Nephron (organoid): ENCODE data around the gene PRRT1.

ENCODE experiments used
- H3K27ac Mint-ChIP-seq, 3 experiments: 2 replicates each; pipeline ENCODE4 v1.8.0; 2020; ENCODE audit warnings: mixed read lengths in 3 of 3, mild to moderate bottlenecking in 2 of 3, moderate library complexity in 1 of 3
- H3K27me3 Mint-ChIP-seq: 2 replicates; pipeline ENCODE4 v1.8.0; 2021; ENCODE audit warnings: low read depth, mild to moderate bottlenecking, moderate library complexity, mixed read lengths
- H3K36me3 Mint-ChIP-seq: 2 replicates; pipeline ENCODE4 v1.8.0; 2020; ENCODE audit warnings: low read depth, mixed read lengths
- H3K4me1 Mint-ChIP-seq: 2 replicates; pipeline ENCODE4 v1.8.0; 2020; ENCODE audit warnings: mixed read lengths
- H3K4me3 Mint-ChIP-seq, 3 experiments: 2 replicates each; pipeline ENCODE4 v1.8.0; 2020; ENCODE audit warnings: mild to moderate bottlenecking in 3 of 3, mixed read lengths in 3 of 3, moderate library complexity in 2 of 3
- H3K9me3 Mint-ChIP-seq: 2 replicates; pipeline ENCODE4 v1.8.0; 2020; ENCODE audit warnings: mixed read lengths
- CTCF ChIP-seq, 3 experiments: fragments of 200-600 bp; sonication (generic); IDR thresholded peaks; one replicate each; pipeline ENCODE4 v1.5.0; 2021; ENCODE audit warnings: antibody characterized with exemption in 3 of 3; ENCODE audit not compliant: unreplicated experiment in 3 of 3

Gene PRRT1

GRCh38 chr6:32127409-32127716 lies 24.4 kb downstream of the PRRT1 start:
- Mint-ChIP-seq H3K36me3 (peaks cover 19% of the 10 kb centered on the region), H3K4me3 (peak overlapping the region; percentile 97 to 100 (median 99)), H3K4me1 (peaks cover 40% of the 10 kb centered on the region), H3K27ac (peak overlapping the region; percentile 95 to 100 (median 99)), H3K9me3 (no peaks in the 10 kb centered on the region), H3K27me3 (no peaks in the 10 kb centered on the region)
- no peak for TF ChIP-seq CTCF (IDR thresholded peaks at IDR 0.05; ENCODE audit: unreplicated experiment in 3 of 3)

- peaks cover 24% of the 10 kb centered on the region for H3K36me3 Mint-ChIP-seq
- no peaks in the 10 kb centered on the region for H3K27me3 Mint-ChIP-seq
- no peaks in the 10 kb centered on the region for H3K9me3 Mint-ChIP-seq
- no peak for TF ChIP-seq CTCF (IDR thresholded peaks at IDR 0.05; ENCODE audit: unreplicated experiment in 3 of 3)
- peak overlapping the region; percentile 97 to 100 (median 99) for H3K4me3 Mint-ChIP-seq
- H3K4me1 Mint-ChIP-seq, result peaks cover 40% of the 10 kb centered on the region
- H3K27ac Mint-ChIP-seq, result peak overlapping the region; percentile 95 to 100 (median 99)
Observed at GRCh38 chr6:32126880-32127279, 24.9 kb downstream of the PRRT1 start.

- no peak overlapping the region for H3K27ac Mint-ChIP-seq
- peaks cover 39% of the 10 kb centered on the region for H3K36me3 Mint-ChIP-seq
- no peak for TF ChIP-seq CTCF (IDR thresholded peaks at IDR 0.05; ENCODE audit: unreplicated experiment in 3 of 3)
- no peak overlapping the region for H3K4me3 Mint-ChIP-seq
- H3K4me1 Mint-ChIP-seq, result peaks cover 40% of the 10 kb centered on the region
- no peaks in the 10 kb centered on the region for H3K9me3 Mint-ChIP-seq
- no peaks in the 10 kb centered on the region for H3K27me3 Mint-ChIP-seq
Observed at GRCh38 chr6:32123681-32124080, 28.1 kb downstream of the PRRT1 start.

GRCh38 chr6:32120573-32121059 lies 31.1 kb downstream of the PRRT1 start:
- Mint-ChIP-seq H3K27ac (no peak overlapping the region), H3K27me3 (no peaks in the 10 kb centered on the region), H3K4me1 (peaks cover 13% of the 10 kb centered on the region), H3K36me3 (peaks cover 56% of the 10 kb centered on the region), H3K4me3 (no peak overlapping the region), H3K9me3 (no peaks in the 10 kb centered on the region)
- TF ChIP-seq CTCF (IDR thresholded peaks at IDR 0.05; ENCODE audit: unreplicated experiment in 3 of 3), result no peak

GRCh38 chr6:32118782-32119628 lies 32.7 kb downstream of the PRRT1 start:
- peak; percentile 88 to 93 (median 93) for TF ChIP-seq CTCF (IDR thresholded peaks at IDR 0.05; ENCODE audit: unreplicated experiment in 3 of 3)
- H3K27ac Mint-ChIP-seq, result peak overlapping the region; percentile 75 to 86 (median 84)
- peak overlapping the region in 1 of 3 experiments; percentile 19 for H3K4me3 Mint-ChIP-seq
- H3K4me1 Mint-ChIP-seq, result peaks cover 19% of the 10 kb centered on the region
- peaks cover 57% of the 10 kb centered on the region for H3K36me3 Mint-ChIP-seq
- no peaks in the 10 kb centered on the region for H3K27me3 Mint-ChIP-seq
- H3K9me3 Mint-ChIP-seq, result no peaks in the 10 kb centered on the region

GRCh38 chr6:32117461-32117860 lies 34.3 kb downstream of the PRRT1 start:
- Mint-ChIP-seq H3K36me3 (peaks cover 54% of the 10 kb centered on the region), H3K27ac (no peak overlapping the region), H3K4me3 (no peak overlapping the region), H3K27me3 (no peaks in the 10 kb centered on the region), H3K4me1 (peaks cover 34% of the 10 kb centered on the region), H3K9me3 (no peaks in the 10 kb centered on the region)
- TF ChIP-seq CTCF (IDR thresholded peaks at IDR 0.05; ENCODE audit: unreplicated experiment in 3 of 3), result no peak
